A204.1 (cell line): ENCODE data around the gene MLH3.
"Not testable (repeated sequence)": the region's sequence is repeated elsewhere in the genome, so short reads cannot be mapped to it uniquely, and the experiment has no call there.

Experiments
- FAIRE-seq: peaks from 2 replicates; lab custom pipeline; 2012; peaks lifted over from hg19 to GRCh38; lab: Jason Lieb, UNC

Gene MLH3

DNA sequence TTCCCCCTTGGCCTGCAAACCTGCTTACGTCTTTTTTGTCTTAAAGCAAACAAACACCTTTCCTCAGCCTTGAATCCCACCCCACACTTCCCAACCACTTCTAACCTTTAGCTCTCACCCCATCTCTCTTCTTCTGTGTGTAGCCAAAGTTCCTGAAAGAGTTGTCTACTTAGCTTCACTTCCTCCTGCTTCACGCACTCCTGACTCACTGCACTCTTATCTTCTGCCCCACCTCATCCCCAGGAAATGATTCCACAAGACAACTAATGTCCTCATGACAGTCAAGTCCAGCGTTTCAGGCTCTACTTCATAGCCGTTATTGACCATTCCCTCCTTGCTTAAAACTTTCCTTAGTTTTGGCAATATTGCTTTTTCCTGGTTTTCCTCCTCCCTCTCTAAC, 26.2 kb downstream of the MLH3 start:
- no peak for FAIRE-seq

GRCh38 chr14:75023108-75023507, 28.2 kb downstream of the MLH3 start:
- FAIRE-seq, result no peak

- no peak for FAIRE-seq
Measured at GRCh38 chr14:75022655-75023054, 28.6 kb downstream of the MLH3 start.

- FAIRE-seq, result no peak
Measured at GRCh38 chr14:75018694-75019093, 32.6 kb downstream of the MLH3 start.

DNA sequence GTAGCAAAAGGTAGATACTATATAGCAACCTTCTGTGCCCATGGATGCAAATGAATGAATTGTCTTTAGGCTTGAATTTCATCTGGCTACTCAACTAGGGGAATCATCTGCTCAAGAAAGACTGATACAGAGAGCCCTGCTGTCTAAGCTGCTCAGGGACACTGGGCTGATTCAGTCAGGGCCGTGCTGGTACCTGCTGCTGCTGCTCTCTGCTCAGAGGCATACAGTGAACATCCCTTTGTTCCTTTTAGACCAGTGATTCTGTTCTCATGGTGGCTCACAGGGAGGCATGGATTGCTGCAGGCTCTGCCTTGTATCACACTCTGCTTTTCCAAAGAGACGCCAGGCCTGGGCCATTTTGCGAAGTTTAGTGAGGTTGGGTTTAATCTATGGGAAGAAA, 34.5 kb downstream of the MLH3 start:
- no peak for FAIRE-seq

GRCh38 chr14:75015496-75015895, 35.8 kb downstream of the MLH3 start:
- FAIRE-seq, result no peak

DNA sequence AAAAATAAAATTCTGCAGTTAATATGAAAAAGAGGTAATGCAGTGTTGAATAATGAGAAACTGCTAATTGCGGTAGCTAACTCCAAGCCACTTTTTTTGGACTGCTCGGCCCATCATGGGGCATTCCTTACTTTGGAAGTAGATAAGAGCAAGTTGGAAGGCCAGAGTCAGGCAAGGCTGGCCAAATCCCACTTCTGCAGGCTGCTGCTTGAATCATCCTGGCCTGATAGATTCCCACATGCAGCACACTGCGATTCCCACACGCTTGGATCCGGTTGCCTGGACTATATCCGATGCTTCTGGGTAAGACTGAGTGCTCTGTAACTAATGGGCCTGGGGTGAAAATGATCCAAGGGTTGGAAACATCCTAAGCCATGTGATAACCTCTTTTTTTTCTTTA, 38.0 kb downstream of the MLH3 start:
- no peak for FAIRE-seq

GRCh38 chr14:75011356-75011994, 39.8 kb downstream of the MLH3 start:
- FAIRE-seq, result no peak

DNA sequence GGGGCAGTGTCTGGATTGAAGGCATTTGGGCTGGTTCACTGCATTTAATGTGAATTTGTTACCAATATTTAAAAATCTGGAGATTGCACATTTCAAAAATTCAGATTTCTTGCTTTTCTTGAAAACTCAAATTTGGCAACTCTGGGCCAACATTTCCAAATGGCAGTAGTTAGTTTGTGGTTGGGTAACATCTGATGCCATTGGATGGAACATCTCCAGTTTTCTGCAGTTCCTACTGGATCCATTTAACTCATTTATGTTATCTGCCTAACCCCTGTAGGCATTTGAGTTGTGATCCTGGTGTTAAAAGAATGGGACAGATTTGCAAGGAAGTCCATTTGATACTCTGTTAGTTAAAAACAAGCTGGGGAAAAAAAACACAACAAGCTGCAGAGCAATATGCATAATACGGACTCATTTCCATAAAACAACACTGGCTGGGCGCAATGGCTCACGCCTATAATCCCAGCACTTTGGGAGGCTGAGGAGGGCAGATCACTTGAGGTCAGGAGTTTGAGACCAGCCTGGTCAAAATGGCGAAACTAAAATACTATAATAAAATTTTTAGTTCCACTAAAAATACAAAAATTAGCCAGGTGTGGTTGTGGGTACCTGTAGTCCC, 40.7 kb downstream of the MLH3 start:
- FAIRE-seq, result no peak

DNA sequence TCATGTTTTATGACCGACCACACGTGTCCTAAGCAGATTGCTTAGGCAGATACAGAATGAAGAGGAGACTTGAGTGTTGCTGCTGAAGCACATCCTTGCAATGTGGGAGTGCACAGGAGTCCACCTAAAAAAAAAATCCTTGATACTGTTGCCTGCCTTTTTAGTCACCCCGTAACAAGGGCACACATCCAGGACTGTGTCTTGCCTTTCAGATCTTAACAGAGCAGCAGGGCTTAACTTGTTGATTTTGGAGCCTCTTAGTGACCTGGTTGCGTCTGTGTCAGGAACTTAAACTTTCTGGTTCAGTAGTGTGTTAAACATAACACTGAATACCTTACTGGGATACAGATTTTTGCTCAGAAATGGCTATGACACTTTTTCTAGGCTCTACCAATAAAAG, 42.1 kb downstream of the MLH3 start:
- no peak for FAIRE-seq

- no peak for FAIRE-seq
Measured at GRCh38 chr14:75005357-75005756, 45.9 kb downstream of the MLH3 start.

- FAIRE-seq, result no peak
Measured at GRCh38 chr14:75003250-75004027, 47.8 kb downstream of the MLH3 start.

- peak; percentile 95 for FAIRE-seq
Measured at GRCh38 chr14:75002392-75003249, 48.6 kb downstream of the MLH3 start, which contains the start of gene EIF2B2. Gene EIF2B2 (plus strand): TSS chr14:75002921. CDS start chr14:75002991, 70 bp downstream.

- FAIRE-seq, result no peak
Measured at GRCh38 chr14:75001899-75002298, 49.4 kb downstream of the MLH3 start.

- FAIRE-seq, result no peak
Measured at GRCh38 chr14:75001261-75001660, 50.0 kb downstream of the MLH3 start.

GRCh38 chr14:74995781-74996180, 55.5 kb downstream of the MLH3 start:
- not testable (repeated sequence) for FAIRE-seq

DNA sequence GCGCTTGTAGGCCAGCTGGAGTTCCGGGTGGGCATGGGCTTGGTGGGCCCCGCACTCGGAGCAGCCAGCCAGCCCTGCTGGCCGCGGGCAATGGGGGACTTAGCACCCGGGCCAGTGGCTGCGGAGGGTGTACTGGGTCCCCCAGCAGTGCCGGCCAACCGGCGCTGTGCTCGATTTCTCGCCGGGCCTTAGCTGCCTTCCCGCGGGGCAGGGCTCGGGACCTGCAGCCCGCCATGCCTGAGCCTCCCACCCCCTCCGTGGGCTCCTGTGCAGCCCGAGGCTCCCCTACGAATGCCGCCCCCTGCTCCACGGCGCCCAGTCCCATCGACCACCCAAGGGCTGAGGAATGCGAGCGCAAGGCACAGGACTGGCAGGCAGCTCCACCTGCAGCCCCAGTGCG, 57.1 kb downstream of the MLH3 start:
- FAIRE-seq, result not testable (repeated sequence)

- FAIRE-seq, result no peak
Measured at GRCh38 chr14:74988993-74989392, 62.3 kb downstream of the MLH3 start.

DNA sequence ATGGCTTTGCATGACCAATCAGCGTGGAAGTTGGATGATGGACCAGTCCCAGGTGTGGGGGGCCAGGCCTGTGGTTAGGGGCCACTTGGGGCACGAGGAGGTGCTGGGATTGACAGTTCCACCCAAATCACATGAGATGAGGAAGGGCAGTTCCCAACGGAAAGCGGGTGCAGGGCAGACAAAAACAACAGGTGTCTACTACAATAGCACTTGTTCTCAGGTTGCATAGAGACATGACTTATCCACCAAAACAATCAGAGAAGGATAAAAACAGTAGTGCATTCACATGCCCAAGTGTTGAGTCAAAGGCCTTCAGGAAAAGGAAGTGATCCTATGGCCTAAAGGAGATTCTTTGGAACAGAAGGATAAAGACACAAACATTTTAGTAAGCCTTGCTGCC, 63.1 kb downstream of the MLH3 start:
- FAIRE-seq, result no peak

GRCh38 chr14:74985806-74986205, 65.5 kb downstream of the MLH3 start:
- no peak for FAIRE-seq

DNA sequence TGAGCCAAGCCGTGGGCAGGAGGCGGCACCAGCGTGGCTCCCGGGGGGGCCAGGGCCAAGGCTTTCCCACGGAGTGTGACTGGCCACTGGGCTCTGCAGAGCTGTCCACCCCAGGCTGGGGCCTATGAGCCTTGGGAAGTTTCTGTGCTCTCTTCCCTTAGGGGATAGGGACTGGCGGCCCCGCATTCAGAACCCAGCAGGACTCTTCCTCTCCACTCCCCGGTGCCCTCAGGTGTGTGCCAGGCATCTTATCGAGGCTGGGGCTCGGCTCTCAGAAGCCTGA, 66.3 kb downstream of the MLH3 start:
- no peak for FAIRE-seq

- FAIRE-seq, result no peak
Measured at GRCh38 chr14:74984236-74985027, 66.8 kb downstream of the MLH3 start.
